Measurements from ENCODE around the gene LAMB4. TPM values are rescaled to one million over a fixed set of nuclear protein-coding genes. Genes with fewer than 3 reads are reported as not detected.

The LAMB4 gene
- total RNA-seq, 2 experiments from 2014 or later, result not detected

DNA sequence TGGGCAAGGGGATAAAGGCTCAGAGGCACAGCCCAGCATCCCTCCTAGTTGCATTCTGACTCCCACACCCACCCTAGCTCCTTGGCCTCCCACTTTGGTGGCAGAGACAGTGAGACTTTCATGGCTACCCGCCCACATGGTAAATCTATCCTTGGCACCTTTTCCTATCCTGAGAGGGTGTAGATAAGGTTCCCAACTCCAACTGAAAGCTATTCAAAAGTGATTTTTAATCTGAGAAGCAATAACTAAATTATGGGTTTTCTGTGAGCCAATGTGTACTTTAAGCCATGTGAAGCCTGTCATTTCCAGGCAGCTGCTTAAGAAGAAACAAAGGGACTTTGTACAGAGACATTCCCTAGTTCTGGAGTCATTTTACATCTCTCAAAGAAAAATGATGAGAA lies 136.3 kb downstream of the LAMB4 start:
- no peaks in the 10 kb centered on the region for H3K36me3 Mint-ChIP-seq (ENCODE audit: low read depth)
- no peak for DNase-seq
- intact Hi-C loops (cut with micrococcal nuclease), result no loop called here
- no peaks in the 10 kb centered on the region for H3K9me3 Mint-ChIP-seq
- CTCF ChIA-PET, result no interaction called here
- H3K4me1 Mint-ChIP-seq (ENCODE audit: low read depth), result no peaks in the 10 kb centered on the region
- no peak overlapping the region for H3K4me3 Mint-ChIP-seq
- H3K27me3 Mint-ChIP-seq (ENCODE audit: low read depth), result peaks cover 40% of the 10 kb centered on the region
- no peak overlapping the region for H3K27ac Mint-ChIP-seq

DNA sequence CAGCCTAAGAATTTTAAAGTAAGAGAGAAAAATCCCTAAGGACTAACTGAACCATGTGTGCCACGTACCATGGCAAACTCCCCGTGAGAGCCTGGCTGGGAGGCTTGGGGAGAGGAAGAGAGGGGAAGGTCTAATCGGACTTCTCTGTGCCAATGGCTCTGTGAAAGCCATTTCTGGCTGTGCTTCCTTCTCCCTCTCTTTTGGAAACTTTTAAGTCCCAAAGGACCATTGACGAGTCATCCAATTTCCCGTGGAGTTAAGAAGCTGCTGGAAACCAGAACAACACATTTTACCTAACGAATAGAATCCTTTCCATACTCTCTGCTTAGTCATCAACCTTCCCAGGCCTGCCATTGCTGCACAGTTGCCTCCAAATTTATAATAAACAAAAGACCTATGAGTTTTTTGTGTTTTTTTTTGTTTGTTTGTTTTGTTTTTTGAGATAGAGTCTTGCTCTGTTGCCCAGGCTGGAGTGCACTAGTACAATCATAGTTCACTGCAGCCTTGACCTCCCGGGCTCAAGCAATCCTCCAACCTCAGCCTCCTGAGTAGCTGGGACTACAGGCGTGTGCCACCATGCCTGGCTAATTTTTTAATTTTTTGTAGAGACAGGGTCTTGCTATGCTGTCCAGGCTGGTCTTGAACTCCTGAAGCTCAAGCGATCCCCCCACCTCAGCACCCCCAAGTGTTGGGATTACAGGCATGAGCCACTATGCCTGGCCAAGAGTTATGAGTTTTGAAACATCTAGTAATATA lies 140.4 kb downstream of the LAMB4 start:
- intact Hi-C loops (cut with micrococcal nuclease), result no loop called here
- Mint-ChIP-seq H3K4me3 (no peak overlapping the region), H3K9me3 (no peaks in the 10 kb centered on the region), H3K4me1 (ENCODE audit: low read depth) (no peaks in the 10 kb centered on the region), H3K27ac (no peak overlapping the region), H3K27me3 (ENCODE audit: low read depth) (peaks cover 37% of the 10 kb centered on the region), H3K36me3 (ENCODE audit: low read depth) (no peaks in the 10 kb centered on the region)
- CTCF ChIA-PET, result no interaction called here
- no peak for DNase-seq

DNA sequence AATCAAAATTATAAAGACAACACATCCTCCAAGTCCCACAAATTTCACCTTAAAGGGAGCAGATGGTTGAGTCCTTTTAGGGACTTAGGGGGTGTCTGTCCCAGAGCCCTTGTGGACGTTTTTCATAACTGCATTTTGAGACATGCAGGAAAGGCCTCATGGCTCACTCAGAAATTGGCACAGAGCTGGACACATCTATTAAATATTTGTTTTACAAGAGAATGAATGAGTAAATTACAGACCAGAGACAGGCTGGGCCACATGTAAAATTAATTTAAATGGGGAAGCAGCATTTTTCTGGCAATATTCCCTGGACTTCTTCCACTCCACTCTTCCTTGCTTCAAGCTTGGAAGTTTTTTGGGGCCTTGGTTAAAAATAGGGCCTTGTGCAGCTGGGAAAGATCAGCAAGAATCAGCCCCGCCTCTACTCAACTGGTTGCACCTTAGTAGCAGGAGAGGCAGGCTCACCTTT lies 147.2 kb downstream of the LAMB4 start:
- intact Hi-C loops (cut with micrococcal nuclease), result no loop called here
- H3K27ac Mint-ChIP-seq, result no peak overlapping the region
- CTCF ChIA-PET, result interaction anchor here (0.5 to 1.0 kb wide), 2 partner anchors 33 to 441 kb away, joined by 3 to 4 read pairs; no protein-coding TSS in a partner anchor
- DNase-seq, result no peak
- peaks cover 9% of the 10 kb centered on the region for H3K27me3 Mint-ChIP-seq (ENCODE audit: low read depth)
- H3K9me3 Mint-ChIP-seq, result no peaks in the 10 kb centered on the region
- no peaks in the 10 kb centered on the region for H3K4me1 Mint-ChIP-seq (ENCODE audit: low read depth)
- H3K36me3 Mint-ChIP-seq (ENCODE audit: low read depth), result no peaks in the 10 kb centered on the region
- no peak overlapping the region for H3K4me3 Mint-ChIP-seq

DNA sequence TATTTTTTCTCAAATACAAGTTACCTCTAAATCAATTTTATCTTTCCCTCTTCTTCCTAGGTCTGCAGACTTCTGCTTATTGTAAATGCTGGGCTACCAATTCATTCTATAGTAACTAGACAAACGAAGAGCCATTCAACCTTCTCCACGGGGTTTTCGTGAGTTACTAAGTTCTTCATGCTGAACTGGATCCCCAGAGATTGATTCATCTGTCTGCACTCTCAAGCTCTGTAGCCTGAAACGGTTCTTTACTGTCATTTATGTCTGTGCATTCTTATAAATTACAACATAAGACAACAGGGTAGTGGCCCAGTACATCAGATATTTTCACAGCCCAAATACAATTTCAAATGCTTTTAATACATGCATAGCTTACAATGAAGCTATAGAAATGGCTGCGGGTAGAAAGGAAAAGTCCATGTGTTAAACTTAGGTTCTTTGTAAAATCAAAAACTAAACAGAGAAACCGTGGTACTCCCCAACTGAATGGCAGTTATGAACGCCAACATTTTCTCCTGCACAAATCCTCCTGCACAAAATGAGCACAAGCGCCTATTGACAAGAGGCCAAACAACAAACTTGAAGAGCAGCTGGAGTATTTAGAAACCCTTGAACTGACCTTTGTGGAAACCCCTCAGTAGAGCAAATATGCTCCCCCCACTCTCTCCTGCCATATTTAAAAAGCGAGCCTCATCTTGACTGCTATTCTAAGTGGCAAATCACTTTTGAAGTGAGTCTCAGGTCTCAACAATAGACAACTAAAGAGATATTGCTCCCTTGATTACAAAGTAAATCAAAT lies 147.9 kb downstream of the LAMB4 start:
- no peak for DNase-seq
- H3K27ac Mint-ChIP-seq, result no peak overlapping the region
- intact Hi-C loops (cut with micrococcal nuclease), result no loop called here
- peaks cover 7% of the 10 kb centered on the region for H3K27me3 Mint-ChIP-seq (ENCODE audit: low read depth)
- H3K4me1 Mint-ChIP-seq (ENCODE audit: low read depth), result no peaks in the 10 kb centered on the region
- CTCF ChIA-PET, result interaction anchor here (1.0 kb wide), 1 partner anchor 34 kb away, joined by 3 read pairs; no protein-coding TSS in a partner anchor
- no peak overlapping the region for H3K4me3 Mint-ChIP-seq
- no peaks in the 10 kb centered on the region for H3K9me3 Mint-ChIP-seq
- no peaks in the 10 kb centered on the region for H3K36me3 Mint-ChIP-seq (ENCODE audit: low read depth)

DNA sequence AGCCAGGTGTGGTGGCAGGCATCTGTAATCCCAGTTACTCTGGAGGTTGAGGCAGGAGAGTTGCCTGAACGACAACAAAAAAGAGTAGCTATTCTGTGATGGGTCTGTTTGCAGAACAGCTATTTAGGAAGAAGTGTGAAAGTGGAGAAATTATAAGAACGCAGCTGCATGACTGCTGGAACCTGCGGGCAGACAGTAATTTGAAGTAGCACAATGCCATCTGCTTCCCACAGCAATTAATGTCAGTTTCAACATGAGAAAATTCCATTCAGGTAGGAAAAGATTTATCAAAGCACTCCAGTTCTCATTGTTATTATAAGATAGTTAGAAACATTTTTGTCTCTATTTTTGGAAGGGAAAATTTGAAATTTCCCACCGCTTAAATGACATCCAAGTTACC lies 148.7 kb downstream of the LAMB4 start:
- intact Hi-C loops (cut with micrococcal nuclease), result no loop called here
- H3K9me3 Mint-ChIP-seq, result no peaks in the 10 kb centered on the region
- DNase-seq, result no peak

DNA sequence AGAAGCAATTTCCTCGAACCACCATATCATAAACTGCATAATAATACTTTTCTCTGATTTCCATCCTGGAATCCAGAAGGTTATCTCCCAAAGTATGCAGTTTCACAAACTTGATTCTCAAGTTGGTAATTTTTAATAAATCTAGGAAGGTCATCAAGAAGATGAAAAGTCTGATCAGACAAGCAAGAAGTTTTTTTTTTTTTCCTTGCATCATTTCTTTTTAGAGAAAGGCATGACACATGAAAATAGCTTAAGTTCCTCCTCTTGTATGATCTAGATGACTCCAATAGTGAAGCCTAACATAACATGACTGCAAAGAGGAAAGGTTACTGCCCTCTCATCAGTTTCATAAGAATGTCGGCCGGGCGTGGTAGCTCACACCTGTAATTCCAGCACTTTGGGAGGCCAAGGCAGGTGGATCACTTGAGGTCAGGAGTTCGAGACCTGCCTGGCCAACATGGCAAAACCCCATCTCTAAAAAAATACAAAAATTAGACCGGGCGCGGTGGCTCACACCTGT lies 149.4 kb downstream of the LAMB4 start:
- H3K27ac Mint-ChIP-seq, result no peak overlapping the region
- H3K27me3 Mint-ChIP-seq (ENCODE audit: low read depth), result peaks cover 4% of the 10 kb centered on the region
- H3K4me3 Mint-ChIP-seq, result no peak overlapping the region
- no peak for DNase-seq
- CTCF ChIA-PET, result interaction anchor here (0.6 to 0.7 kb wide), 2 partner anchors 91 to 761 kb away, joined by 3 to 5 read pairs; no protein-coding TSS in a partner anchor
- no peaks in the 10 kb centered on the region for H3K36me3 Mint-ChIP-seq (ENCODE audit: low read depth)
- no peaks in the 10 kb centered on the region for H3K9me3 Mint-ChIP-seq
- H3K4me1 Mint-ChIP-seq (ENCODE audit: low read depth), result no peaks in the 10 kb centered on the region
- intact Hi-C loops (cut with micrococcal nuclease), result no loop called here

More for the DNA sequence above, 148.7 kb downstream of the LAMB4 start:
- no peak overlapping the region for H3K27ac Mint-ChIP-seq
- H3K36me3 Mint-ChIP-seq (ENCODE audit: low read depth), result no peaks in the 10 kb centered on the region
- H3K27me3 Mint-ChIP-seq (ENCODE audit: low read depth), result peaks cover 4% of the 10 kb centered on the region
- CTCF ChIA-PET, result interaction anchor here (0.7 kb wide), 1 partner anchor 23 kb away, joined by 5 read pairs; no protein-coding TSS in a partner anchor
- no peak overlapping the region for H3K4me3 Mint-ChIP-seq
- H3K4me1 Mint-ChIP-seq (ENCODE audit: low read depth), result no peaks in the 10 kb centered on the region

DNA sequence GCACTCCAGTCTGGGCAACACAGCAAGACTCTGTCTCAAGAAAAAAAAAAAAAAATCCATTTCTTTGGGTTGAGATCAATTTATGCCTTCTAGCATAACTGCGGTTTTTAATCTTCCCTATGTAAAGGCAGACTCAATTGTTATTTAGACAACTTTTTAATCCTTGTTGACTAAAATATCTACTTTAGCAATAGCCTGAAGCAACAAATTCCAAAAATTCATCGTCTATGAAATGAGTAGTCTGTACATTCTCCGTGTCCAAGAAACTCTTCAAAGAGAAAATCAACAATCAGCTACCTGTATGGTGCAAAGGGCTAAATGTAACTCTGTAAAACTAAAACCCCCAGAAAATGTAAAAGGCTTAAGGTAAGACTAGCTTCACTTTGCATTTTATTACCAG lies 150.0 kb downstream of the LAMB4 start:
- CTCF ChIA-PET, result interaction anchor here (0.6 to 0.7 kb wide), 2 partner anchors 90 to 762 kb away, joined by 3 to 5 read pairs; no protein-coding TSS in a partner anchor
- Mint-ChIP-seq H3K9me3 (no peaks in the 10 kb centered on the region), H3K27me3 (ENCODE audit: low read depth) (peaks cover 4% of the 10 kb centered on the region), H3K36me3 (ENCODE audit: low read depth) (no peaks in the 10 kb centered on the region), H3K4me3 (no peak overlapping the region), H3K27ac (no peak overlapping the region), H3K4me1 (ENCODE audit: low read depth) (no peaks in the 10 kb centered on the region)
- DNase-seq, result no peak
- intact Hi-C loops (cut with micrococcal nuclease), result no loop called here

DNA sequence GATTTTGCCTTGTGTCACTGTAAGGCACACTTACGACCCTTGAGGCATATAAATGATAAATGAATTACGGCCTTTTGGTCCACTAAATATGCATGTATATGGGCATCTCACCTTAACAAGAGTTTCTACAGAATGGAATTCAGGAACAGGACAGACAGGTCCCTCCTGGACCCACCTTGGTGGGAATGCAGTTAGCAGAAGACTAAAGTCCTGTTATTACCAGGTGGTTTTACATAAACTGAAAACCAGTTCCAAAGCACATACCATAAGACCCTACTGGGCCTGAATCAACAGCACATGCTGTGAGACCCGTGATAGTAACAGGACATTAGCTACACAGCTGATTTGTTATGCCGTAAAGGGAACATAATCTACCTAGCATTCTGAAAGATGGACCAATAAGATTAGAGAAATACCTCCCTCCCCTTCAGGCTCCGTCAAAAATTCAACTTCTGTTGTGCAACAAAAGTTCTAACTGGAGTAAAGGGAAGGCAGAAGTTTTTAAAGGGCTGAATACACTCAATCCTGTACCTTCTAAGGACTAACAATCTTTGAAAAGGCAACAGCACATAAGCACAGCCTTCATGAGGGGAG lies 151.2 kb downstream of the LAMB4 start:
- no peaks in the 10 kb centered on the region for H3K4me1 Mint-ChIP-seq (ENCODE audit: low read depth)
- H3K36me3 Mint-ChIP-seq (ENCODE audit: low read depth), result no peaks in the 10 kb centered on the region
- peaks cover 2% of the 10 kb centered on the region for H3K27me3 Mint-ChIP-seq (ENCODE audit: low read depth)
- DNase-seq, result no peak
- H3K4me3 Mint-ChIP-seq, result no peak overlapping the region
- no peak overlapping the region for H3K27ac Mint-ChIP-seq
- no peaks in the 10 kb centered on the region for H3K9me3 Mint-ChIP-seq
- intact Hi-C loops (cut with micrococcal nuclease), result no loop called here
- CTCF ChIA-PET, result interaction anchor here (0.7 kb wide), 1 partner anchor 167 kb away, joined by 3 read pairs; no protein-coding TSS in a partner anchor

DNA sequence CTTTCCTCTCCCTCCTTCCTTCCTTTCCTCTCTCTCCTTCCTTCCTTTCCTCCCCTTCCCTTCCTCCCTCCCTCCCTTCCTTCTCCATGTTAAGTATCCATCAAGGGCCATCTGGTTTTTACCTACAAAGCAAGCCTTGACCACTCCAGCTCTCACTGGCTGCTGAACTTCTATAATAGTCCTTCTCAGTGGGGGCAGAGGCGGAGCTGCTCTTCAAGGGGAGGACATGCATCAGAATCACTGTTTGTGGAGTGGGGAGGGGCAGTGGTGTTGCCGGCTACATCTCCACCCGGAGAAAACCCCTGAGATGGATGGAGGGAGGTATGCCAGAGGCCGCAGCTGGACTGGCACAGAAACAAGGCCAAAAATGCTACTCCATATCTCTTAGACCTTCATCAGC lies 153.1 kb downstream of the LAMB4 start:
- H3K4me1 Mint-ChIP-seq (ENCODE audit: low read depth), result no peaks in the 10 kb centered on the region
- no peak for DNase-seq
- no peaks in the 10 kb centered on the region for H3K9me3 Mint-ChIP-seq
- intact Hi-C loops (cut with micrococcal nuclease), result no loop called here
- CTCF ChIA-PET, result no interaction called here
- H3K36me3 Mint-ChIP-seq (ENCODE audit: low read depth), result no peaks in the 10 kb centered on the region
- H3K27ac Mint-ChIP-seq, result no peak overlapping the region
- no peak overlapping the region for H3K4me3 Mint-ChIP-seq
- H3K27me3 Mint-ChIP-seq (ENCODE audit: low read depth), result peaks cover 2% of the 10 kb centered on the region

DNA sequence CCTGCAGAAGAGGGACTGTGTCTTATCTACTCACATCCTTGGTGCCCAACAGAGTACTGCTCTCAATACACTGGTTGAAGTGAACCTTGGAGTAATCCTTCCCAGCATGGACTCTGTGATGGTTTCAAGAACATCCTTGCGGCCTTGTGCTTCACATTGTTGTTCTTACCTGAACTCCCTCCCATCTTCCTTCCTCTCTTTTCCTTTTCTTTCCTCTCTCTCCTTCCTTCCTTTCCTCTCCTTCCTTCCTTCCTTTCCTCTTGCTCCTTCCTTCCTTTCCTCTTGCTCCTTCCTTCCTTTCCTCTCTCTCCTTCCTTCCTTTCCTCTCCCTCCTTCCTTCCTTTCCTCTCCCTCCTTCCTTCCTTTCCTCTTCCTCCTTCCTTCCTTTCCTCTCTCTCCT lies 153.5 kb downstream of the LAMB4 start:
- Mint-ChIP-seq H3K4me1 (ENCODE audit: low read depth) (no peaks in the 10 kb centered on the region), H3K4me3 (no peak overlapping the region), H3K27me3 (ENCODE audit: low read depth) (peaks cover 2% of the 10 kb centered on the region), H3K27ac (no peak overlapping the region), H3K36me3 (ENCODE audit: low read depth) (no peaks in the 10 kb centered on the region), H3K9me3 (no peaks in the 10 kb centered on the region)
- no peak for DNase-seq
- intact Hi-C loops (cut with micrococcal nuclease), result no loop called here
- CTCF ChIA-PET, result no interaction called here

DNA sequence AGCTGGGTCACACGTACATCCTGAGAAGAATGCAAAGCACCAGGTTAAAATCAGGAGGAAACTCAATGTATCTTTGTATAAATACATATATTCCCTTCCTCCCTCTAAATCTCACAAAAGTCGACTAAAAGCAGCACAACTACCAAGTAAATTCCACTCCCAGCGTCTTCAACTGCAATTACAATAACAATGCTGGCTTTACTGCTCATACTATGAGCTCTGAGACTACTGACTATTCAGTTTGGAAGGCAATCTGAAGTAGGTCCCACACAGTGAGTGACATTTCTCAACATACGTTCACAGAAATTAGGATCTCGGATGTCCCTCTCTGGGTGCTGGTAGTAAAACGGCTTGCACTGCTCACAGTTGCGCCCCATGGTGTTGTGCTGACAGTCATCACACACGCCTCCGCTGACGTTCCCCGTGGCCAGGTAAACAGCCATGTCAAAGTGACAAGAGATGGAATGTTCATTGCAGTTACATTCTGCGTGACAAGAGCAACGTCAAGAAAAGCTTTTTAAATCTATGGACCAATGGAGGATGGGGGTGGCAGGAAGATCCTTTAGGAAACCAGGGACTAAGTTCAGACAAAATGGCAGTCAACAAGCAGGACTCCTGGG lies 154.7 kb downstream of the LAMB4 start:
- Mint-ChIP-seq H3K27me3 (ENCODE audit: low read depth) (peaks cover 2% of the 10 kb centered on the region), H3K4me3 (no peak overlapping the region), H3K36me3 (ENCODE audit: low read depth) (no peaks in the 10 kb centered on the region), H3K9me3 (no peaks in the 10 kb centered on the region), H3K4me1 (ENCODE audit: low read depth) (no peaks in the 10 kb centered on the region), H3K27ac (no peak overlapping the region)
- no peak for DNase-seq
- intact Hi-C loops (cut with micrococcal nuclease), result no loop called here
- CTCF ChIA-PET, result no interaction called here

DNA sequence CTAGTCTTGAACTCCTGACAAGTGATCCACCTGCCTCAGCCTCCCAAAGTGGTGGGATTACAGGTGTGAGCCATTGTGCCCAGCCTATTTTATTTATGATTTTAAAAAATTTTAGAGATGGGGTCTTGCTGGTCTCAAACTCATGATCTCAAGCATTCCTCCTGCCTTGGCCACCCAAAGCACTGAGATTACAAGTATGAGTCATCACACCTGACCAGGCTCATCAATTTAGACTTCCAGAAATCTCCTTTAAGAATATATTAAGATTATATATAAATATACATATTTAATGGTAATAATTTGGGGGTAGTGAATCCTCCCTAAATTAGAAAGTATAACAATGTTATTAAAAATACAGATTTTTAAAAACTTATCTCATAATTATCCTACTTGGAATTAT lies 156.3 kb downstream of the LAMB4 start:
- H3K27me3 Mint-ChIP-seq (ENCODE audit: low read depth), result peaks cover 2% of the 10 kb centered on the region
- no peaks in the 10 kb centered on the region for H3K36me3 Mint-ChIP-seq (ENCODE audit: low read depth)
- no peak overlapping the region for H3K27ac Mint-ChIP-seq
- CTCF ChIA-PET, result no interaction called here
- no peaks in the 10 kb centered on the region for H3K9me3 Mint-ChIP-seq
- intact Hi-C loops (cut with micrococcal nuclease), result no loop called here
- no peak for DNase-seq
- H3K4me3 Mint-ChIP-seq, result no peak overlapping the region
- H3K4me1 Mint-ChIP-seq (ENCODE audit: low read depth), result no peaks in the 10 kb centered on the region
